SW480 (cell line): ENCODE measurements around the gene PYCARD.
"Not testable (repeated sequence)": the region's sequence is repeated elsewhere in the genome, so short reads cannot be mapped to it uniquely, and the experiment has no call there.

ENCODE experiments used
- DNase-seq: peaks from one replicate; pipeline ENCODE4 v3.0.0-alpha.2; 2016; ENCODE audit warnings: low spot score

The PYCARD gene

DNA sequence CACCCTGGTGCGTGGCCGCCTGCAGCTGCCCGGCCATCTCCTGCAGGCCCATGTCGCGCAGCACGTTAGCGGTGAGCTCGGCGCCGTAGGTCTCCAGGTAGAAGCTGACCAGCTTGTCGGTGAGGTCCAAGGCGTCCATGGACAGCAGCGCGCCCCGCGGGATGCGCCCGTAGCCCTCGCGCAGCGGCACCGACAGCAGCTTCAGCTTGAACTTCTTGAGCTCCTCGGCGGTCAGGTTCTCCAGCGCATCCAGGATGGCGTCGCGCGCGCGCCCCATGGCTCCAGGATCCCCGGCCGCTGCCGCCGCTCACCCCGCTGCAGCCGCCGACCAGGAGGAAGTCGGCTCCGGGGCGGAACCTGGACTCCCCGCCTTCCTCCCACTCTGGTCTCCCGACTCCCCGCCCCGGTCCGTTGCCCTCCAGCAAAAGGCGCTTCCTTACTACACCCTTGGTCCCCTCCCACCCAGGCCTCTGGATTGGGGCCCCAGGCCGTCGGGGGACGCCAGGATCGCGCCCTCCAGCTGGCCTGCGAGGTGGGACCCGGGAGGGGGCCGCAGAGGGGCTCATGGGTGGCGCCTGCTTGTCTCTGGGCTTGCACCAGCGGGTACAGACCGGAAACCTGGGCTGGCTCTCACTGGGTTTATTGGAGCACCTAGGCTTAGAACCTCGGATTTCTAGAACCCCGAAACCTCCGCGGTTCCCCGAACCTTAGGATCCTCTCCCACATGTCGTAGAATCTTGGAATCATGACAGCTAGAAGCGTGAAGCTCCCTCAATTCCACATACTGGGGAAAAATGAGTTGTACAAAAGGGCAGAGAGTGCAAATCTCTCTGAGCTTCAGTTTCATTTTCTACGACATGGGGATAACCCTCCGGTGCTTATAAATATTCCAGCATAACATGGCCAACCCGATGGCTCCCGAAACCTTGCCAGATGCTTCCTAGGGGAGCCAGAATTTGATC lies at the start of gene PYCARD:
Gene PYCARD, minus strand, starts transcription at position 347 of the 962 bp plus-strand sequence. Its CDS starts 70 bp downstream, at position 277.
- DNase-seq, result peak; percentile 16

DNA sequence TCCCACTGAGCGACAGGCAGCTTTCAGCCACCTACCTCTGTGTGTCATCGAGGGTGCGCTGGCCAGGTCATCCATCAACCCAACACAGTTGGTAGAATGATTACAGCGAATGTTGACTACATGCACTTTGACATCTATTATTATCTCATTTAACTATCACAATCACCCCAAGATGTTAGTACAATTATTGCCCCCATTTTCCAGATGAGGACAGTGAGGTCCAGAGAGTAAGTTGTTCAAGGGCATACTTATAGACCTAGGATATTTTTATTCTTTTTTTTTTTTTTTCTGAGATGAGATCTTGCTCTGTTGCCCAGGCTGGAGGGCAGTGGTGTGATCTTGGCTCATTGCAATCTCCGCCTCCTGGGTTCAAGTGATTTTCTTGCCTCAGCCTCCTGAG lies 48.9 kb upstream of the PYCARD start:
- no peak for DNase-seq

DNA sequence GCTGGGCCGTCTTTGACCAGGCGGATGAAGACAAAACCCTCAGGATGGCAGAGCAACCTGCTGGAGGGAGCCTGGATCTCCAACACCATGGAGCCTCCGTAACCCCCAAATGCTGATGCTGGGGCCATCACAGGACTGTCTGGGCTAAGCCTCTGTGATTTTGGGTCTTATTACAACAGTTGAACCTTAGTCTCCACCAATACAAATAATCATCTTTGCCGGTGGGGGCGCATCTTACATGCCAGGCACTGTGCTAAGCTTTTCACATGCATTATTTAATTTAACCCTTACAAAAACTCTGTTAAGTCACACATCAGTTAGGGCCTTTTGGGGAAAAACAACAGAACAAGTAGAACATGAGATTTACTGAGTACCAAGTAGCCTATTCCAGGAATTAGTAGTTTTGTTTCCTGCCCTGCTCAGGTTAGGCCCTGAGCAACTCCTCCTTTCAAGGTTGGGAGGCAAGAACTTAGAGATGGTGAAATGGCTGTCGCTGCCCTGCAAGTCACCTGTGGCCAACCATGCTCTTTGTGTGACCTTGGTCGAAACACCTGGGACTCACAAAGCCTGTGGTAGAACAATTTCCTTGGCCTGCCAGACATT lies 48.3 kb upstream of the PYCARD start:
- no peak for DNase-seq

DNA sequence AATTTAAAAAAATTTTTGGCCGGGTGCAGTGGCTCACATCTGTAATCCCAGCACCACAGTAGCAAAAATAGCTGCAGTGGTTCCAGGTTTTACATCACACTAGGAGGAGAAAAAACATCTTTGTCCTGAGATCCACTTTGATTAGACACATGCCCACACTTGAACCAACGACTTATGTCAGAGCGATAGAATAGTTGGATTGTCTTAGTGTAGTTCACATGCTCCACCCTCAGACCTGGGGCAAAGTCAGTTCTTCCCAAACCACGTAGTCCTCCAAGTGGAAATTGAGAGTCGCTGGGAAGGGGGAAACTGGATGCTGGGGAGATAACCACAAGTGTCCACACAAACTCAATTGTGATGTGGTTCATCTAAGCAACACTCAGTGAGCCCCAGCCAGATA lies 45.8 kb upstream of the PYCARD start:
- DNase-seq, result no peak

DNA sequence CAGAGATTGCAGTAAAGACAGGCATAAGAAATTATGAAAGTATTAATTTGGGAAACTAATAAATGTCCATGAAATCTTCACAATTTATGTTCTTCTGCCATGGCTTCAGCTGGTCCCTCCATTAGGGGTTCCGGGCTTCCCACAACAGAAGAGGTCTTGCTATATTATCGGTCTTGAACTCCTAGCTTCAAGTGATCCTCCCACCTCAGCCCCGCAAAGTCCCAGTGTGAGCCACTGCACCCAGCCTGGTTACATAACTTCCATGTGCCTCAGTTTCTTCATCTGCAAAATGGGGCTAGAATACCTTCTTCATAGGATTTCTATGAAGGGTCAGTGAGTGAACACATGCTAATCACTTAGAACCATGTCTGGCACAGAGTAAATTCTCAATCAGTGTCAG lies 43.7 kb upstream of the PYCARD start:
- no peak for DNase-seq

DNA sequence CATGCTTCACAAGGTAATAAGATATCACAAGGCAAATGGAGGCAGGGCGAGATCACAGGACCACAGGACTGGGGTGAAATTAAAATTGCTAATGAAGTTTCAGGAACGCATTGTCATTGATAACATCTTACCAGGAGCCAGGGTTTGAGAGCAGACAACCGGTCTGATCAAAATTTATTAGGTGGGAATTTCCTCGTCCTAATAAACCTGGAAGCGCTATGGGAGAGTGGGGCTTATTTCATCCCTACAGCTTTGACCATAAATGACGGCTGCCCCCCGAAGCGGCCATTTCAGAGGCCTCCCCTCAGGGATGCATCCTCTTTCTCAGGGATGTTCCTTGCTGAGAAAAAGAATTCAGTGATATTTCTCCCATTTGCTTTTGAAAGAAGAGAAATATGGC lies 43.0 kb upstream of the PYCARD start:
- DNase-seq, result not testable (repeated sequence)

DNA sequence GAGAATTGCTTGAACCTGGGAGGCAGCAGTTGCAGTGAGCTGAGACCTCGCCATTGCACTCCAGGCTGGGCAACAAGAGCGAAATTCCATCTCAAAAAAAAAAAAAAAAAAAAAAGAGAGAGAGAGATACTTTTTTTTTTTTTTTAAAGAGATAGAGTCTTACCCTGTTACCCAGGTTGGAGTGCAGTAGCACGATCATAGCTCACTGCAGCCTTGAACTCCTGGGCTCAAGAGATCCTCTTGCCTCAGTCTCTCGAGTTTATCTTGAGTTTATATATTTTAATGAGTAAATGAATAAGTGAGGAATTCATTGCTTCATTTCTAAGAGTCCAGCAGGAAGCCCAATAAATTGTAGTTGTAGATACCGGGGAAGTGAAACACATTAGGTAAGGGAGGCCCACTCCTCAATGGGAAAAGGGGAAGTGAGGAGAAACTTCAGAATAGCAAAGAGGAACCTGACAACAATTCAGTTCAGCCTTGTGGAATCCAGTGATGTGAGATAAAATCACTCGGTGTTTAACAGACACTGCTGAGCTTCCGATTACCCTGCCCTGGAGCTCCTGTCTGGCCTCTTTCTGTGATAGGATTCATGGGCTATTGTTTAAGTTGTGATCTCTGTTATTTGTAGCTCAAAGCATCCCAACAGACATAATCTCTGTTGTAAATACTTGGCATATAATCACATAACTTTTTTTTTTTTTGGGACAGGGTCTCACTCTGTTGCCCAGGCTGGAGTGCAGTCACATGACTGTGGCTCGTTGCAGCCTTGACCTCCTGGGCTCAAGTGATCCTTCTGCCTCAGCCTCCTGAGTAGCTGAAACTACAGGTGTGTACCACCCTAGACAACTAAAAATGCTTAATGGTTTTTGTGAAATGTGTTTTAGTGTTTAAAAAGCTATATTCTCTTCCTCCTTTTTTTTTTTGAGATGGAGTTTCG lies 41.4 kb upstream of the PYCARD start:
- no peak for DNase-seq

DNA sequence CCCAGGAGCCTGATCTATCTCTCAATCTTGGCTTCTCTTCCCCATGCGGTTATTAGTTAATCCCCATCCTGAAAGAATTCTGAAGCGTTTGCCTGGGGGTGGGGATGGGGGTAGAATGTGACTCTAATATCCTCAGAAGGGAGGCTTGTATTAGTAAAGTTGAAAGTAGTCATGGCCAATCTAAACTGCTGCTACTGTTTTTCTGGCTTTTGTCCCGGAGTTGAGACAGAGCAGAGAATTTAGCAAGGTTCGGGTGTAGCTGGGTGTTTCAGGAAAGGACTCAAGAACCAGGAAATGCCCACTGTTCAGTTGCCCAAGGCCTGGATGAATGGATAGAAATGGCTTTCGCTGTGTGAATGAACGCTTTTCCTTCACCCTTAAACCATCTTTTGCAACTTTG lies 39.6 kb upstream of the PYCARD start:
- no peak for DNase-seq

DNA sequence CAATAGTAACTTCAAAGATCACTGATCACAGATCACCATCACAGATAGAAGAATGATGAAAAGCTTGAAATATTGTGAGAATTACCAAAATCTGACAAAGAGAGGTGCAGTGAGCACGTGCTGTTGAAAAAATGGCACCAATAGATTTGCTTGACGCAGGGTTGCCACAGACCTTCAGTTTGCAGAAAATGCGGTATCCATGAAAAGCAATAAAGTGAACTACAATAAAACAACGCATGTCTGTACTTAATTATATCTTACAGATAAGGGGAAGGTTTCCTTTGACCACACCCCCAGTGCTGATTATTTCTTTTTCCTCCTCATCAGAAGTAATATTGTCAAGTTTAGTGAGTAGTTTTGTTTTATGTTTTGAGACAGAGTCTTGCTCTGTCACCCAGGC lies 35.5 kb upstream of the PYCARD start:
- DNase-seq, result no peak

DNA sequence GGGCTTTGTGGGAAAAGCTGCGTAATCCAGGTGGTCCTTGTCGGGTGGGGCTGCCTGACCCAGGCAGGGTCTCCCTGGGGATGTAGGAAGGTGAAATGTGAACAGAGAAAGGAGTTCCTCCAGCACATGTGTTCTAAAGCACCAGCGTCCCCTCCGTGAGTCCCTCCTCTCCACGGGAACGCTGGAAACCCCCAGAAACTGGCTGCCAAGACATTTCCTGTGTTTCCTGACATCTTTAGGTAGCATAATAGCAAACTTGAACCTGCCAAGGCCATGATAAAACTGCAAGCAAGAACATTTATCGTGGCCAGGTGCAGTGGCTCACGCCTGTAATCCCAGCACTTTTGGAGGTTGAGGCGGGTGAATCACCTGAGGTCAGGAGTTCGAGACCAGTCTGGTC lies 26.9 kb upstream of the PYCARD start:
- no peak for DNase-seq

DNA sequence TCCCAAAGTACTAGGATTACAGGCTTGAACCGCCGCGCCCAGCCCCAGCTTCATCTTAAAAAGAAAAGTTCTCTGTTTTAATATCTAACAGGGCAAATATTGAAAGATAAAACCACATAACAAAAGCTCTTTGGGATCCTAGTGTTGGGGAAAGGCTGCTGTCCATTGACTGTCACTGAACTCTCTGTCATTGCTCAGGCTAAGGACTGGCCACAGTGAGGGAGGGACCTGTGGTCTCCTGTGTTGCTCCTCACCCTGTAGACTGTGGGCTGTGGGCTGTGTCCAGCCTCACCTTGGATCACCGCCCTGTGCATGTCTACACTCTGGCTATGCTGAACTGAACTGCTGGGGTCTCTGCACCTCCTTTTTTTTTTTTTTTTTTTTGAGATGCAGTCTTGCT lies 25.6 kb upstream of the PYCARD start:
- no peak for DNase-seq

DNA sequence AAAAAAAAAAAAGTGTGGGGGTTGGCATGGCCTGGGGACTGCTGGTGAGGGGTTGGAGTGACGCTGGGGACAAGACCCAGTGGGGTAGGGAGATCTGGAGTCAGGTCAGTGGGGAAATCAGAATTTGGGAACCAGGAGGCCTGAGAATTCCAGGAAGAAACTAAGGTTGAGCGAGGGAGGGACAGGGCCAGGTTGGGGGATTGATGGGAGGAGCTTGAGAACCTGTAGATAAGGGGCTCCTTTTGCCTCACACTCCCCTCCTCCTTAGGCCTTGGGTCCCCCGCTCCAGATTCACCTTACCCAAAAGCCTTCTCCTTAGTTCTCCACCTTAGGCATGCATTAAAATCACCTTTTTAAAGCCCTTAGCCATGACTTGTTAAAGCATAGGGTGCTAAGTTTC lies 22.6 kb upstream of the PYCARD start:
- DNase-seq, result no peak

DNA sequence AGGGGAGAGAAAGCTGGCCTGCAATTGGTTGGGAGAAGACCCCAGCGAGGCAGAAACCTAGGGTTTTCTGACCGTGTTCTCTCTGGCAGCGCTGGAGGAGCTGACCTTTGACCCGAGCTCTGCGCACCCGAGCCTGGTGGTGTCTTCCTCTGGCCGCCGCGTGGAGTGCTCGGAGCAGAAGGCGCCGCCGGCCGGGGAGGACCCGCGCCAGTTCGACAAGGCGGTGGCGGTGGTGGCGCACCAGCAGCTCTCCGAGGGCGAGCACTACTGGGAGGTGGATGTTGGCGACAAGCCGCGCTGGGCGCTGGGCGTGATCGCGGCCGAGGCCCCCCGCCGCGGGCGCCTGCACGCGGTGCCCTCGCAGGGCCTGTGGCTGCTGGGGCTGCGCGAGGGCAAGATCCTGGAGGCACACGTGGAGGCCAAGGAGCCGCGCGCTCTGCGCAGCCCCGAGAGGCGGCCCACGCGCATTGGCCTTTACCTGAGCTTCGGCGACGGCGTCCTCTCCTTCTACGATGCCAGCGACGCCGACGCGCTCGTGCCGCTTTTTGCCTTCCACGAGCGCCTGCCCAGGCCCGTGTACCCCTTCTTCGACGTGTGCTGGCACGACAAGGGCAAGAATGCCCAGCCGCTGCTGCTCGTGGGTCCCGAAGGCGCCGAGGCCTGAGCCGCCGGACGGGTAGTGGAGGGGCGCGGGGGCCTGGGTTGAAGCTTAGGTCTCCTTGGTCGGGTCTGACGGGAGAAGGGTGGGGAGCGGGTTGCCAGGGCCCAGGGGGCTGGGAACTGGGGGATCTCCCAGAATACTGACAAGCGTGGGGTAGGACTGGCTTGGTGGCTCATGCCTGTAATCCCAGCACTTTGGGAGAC lies 21.8 kb upstream of the PYCARD start:
- no peak for DNase-seq

DNA sequence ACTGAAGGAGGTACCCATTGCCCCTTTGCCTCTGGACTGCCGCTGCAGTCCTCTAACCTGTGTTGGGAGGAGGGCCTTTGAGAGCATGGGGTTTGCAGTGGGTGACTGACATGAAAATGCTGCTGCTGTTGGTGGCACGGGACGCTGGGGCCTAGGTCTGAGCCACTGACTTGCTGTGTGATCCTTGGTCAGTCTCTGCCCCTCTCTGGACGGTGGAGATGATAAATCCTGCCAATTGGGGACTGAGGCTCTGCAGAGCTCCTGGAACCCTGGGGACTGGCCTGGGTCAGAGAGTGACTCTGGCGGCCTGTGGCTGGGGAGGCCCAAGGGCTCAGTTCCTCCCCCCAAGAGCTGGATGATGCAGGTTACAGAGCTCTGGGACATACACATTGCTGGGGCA lies 20.5 kb upstream of the PYCARD start:
- DNase-seq, result no peak

DNA sequence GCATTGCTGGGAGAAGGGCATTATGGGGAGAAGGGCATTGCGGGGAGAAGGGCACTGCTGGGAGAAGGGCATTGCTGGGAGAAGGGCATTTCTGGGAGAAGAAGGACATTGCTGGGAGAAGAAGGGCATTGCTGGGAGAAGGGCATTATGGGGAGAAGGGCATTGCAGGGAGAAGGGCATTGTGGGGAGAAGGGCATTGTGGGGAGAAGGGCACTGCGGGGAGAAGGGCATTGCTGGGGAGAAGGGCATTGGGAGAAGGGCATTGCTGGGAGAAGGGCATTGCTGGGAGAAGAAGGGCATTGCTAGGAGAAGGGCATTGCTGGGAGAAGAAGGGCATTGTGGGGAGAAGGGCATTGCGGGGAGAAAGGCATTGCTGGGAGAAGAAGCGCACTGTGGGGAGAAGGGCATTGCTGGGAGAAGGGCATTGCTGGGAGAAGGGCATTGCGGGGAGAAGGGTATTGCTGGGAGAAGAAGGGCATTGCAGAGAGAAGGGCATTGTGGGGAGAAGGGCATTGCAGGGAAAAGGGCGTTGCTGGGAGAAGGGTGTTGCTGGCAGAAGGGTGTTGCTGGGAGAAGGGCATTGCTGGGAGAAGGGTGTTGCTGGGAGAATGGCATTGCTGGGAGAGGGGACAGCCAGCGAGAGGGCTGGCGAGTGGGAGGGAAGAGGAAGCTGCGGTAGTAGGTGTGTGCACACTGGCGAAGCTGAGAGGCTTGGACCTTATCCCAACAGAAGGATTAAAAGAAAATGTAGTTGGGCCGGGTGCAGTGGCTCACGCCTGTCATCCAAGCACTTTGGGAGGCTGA lies 19.0 kb upstream of the PYCARD start:
- DNase-seq, result no peak

DNA sequence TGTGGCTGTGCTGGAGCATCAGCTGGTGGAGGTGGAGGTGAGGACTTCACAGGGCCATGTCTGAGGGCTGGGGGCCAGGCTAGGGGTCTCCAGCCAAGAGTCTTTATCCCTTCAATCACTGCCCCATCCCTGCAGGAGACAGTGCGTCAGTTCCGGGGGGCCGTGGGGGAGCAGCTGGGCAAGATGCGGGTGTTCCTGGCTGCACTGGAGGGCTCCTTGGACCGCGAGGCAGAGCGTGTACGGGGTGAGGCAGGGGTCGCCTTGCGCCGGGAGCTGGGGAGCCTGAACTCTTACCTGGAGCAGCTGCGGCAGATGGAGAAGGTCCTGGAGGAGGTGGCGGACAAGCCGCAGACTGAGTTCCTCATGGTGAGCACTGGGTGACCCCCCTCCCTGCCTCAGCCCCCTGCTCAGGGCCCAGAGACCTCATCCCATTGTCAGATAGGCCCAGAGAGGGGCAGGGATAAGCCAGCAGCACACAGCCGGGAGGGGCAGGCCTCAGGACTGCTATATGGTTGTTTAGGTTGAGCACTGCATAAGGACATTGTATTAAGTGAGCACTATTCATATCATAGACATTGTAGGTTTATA lies 16.7 kb upstream of the PYCARD start:
- DNase-seq, result no peak

DNA sequence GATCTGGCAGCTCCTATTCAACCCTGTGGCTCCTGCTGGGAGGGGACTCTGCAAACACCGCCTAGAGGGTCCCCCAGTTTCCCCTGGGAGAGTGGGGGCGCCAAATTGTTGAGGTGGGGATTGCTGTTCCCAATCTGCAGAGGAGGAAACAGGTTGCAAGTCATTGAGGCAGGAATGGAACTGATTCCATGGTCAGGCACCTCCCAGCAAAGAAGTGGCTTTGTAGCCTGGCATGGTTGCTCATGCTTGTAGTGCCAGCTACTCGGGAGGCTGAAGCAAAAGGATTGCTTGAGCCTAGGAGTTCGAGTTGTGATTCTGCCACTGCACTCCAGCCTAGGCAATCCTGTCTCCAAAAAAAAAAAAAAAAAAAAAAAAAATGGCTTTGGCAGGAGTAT lies 14.6 kb upstream of the PYCARD start:
- DNase-seq, result no peak

DNA sequence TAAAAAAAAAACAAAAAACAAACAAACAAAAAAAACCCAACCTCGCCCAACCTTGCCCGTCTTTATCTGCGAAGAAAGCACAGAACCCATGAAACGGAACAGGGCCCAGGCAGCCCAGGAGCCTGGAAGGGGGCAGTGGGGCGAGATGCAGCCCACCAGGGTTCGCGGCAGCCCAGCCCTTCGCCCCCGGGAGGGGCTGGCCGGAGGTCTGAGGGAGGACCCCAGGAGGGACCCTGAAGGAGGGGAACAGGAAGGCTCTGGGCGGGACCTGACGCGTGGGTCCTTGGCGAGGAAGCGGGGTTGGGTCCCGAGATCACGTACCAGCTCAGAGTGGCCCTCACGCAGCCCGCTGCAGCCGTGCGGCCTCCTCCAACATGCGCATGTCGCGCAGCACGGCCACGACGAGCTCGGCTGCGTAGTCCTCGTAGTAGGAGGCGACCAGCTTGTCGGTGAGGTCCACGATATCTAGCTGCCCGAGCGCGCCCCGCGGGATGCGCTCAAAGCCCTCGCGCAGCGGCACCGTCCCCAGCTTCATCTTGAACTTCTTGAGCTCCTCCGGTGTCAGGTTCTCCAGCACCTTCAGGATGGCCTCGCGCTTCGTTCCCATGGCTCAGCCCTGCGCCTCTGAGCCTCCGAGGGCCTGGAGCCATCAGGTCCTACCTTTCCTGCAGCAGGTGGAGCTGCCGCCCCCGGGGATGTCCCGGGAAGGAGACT lies 14.0 kb upstream of the PYCARD start, which contains the start of gene PYDC1:
Gene PYDC1, minus strand, starts transcription at position 714 of the 714 bp plus-strand sequence. Its CDS starts 107 bp downstream, at position 607.
- no peak for DNase-seq
